A549 treated with AZD2906 at 1 μM for 4 hours (cell line): ENCODE measurements around the gene PRKCB. TPM values are rescaled to one million over a fixed set of nuclear protein-coding genes. Genes with fewer than 3 reads are reported as not detected.

Source experiments
- total RNA-seq: library from RNA; stranded (reverse); fragments of 200-300 nt; extraction: Qiagen RNA extraction; gene quantifications from 5 replicates; pipeline ENCODE4 v1.2.3, GENCODE V29; 2022

The PRKCB gene
- 0.14 to 0.28 TPM (median 0.17 TPM) in 5 replicates for total RNA-seq

GRCh38 chr16:23835390-23836077 is at the start of gene PRKCB:
Gene PRKCB, plus strand, starts transcription at chr16:23835983.

DNA sequence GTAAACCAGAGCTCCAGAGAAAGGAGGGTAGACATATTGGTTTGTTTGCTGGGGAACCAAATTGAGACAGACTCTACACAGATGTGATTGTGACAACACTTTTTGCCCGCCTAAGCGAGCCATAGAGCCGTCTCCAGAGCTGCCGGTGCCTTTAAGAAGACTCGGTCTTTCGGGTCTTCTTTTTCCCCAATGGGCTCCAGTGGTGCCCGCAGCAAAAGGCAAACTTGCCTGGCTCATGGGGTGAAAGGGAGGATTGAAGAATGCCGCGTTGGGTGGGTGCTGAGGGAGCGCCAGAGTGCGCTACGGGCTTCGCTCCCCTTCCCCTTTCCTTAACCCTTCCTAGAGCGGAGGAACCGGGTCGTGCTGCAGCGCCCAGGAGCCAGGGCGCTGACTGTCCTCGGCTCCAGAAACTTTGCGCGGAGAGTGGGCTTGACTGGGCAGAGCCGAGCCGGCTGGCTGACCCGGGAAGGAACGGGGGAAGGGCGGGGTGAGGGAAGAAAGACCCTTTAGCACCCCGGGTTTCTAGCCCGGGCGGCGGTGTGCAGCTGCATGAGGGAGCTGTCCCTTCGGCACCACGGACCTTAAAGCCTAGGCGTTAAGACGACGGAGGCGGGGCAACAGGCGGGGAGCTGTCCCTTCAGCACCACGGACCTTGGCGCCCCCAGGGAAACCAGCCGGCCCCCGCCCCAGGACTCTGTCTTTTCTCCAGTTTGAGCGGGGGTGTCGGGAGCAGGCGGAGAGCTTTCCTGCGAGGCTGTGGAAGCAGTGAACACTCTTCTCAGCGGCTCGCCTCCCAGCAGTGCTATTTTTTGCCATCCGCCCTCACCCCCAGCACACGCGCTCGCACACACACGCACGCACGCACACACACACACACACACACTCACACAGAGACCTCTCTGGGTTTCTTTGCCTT is 419.9 kb downstream of the PRKCB start, which contains the start of gene CACNG3:
Gene CACNG3, plus strand, starts transcription at position 880 of the 916 bp plus-strand sequence. CDS start 420 bp downstream, outside the sequence.

Other genes starting within 250 kb of the PRKCB start
- 154 to 196 TPM (median 176 TPM) in 5 replicates for gene NDUFAB1, start 239.7 kb upstream of the PRKCB start, total RNA-seq
- gene PALB2, start 194.7 kb upstream of the PRKCB start, total RNA-seq = 11.0 to 12.1 TPM (median 11.9 TPM) in 5 replicates
- 67.7 to 74.0 TPM (median 68.7 TPM) in 5 replicates for gene DCTN5, start 194.5 kb upstream of the PRKCB start, total RNA-seq
- 143 to 166 TPM (median 159 TPM) in 5 replicates for gene PLK1, start 157.1 kb upstream of the PRKCB start, total RNA-seq
- not detected in 5 replicates for gene ERN2, start 122.8 kb upstream of the PRKCB start, total RNA-seq
- gene CHP2, start 81.0 kb upstream of the PRKCB start, total RNA-seq = 0.03 TPM in 1 of 5 replicates, not detected in the others